Fibroblast of lung (primary cell): ENCODE data around the gene ATRIP. TPM values are rescaled to one million over a fixed set of nuclear protein-coding genes. Genes with fewer than 3 reads are reported as not detected.

Source experiments
- DNase-seq, 2 donors: peaks; one replicate each; pipeline versions ENCODE4 v3.0.0 to v3.0.0-alpha.2; 2010; ENCODE audit warnings: low read depth in 2 of 2
- H2AFZ ChIP-seq: 2 replicates; pipeline ENCODE4 v1.5.1; 2012; ENCODE audit warnings: low read length, control low read depth, inconsistent platforms
- H3K27ac ChIP-seq: 2 replicates; pipeline ENCODE4 v1.5.1; 2011; ENCODE audit warnings: low read length, control low read depth; ENCODE audit not compliant: insufficient read depth
- H3K27me3 ChIP-seq: 2 replicates; pipeline ENCODE4 v1.5.1; 2011; ENCODE audit warnings: mild to moderate bottlenecking, low read length; ENCODE audit not compliant: control insufficient read depth, insufficient read depth
- H3K36me3 ChIP-seq: 2 replicates; pipeline ENCODE4 v1.5.1; 2011; ENCODE audit warnings: low read length; ENCODE audit not compliant: control insufficient read depth, insufficient read depth
- H3K4me1 ChIP-seq: 2 replicates; pipeline ENCODE4 v1.5.1; 2011; ENCODE audit warnings: low read length; ENCODE audit not compliant: control insufficient read depth, insufficient read depth; ENCODE audit errors: extremely low read depth
- H3K4me2 ChIP-seq: 2 replicates; pipeline ENCODE4 v1.5.1; 2011; ENCODE audit warnings: low read length, control low read depth; ENCODE audit not compliant: insufficient read depth; ENCODE audit errors: extremely low read depth
- H3K4me3 ChIP-seq, 4 experiments: fragments of 200-600 bp in 1 of 4; sonication (generic) in 1 of 4; replicated peaks in 1 of 4; 2 replicates each; pipeline ENCODE4 v1.5.1; 2011 to 2016; ENCODE audit warnings: low read length in 4 of 4, low read depth in 3 of 4, mild to moderate bottlenecking in 3 of 4, control low read depth in 2 of 4, inconsistent platforms in 1 of 4, mixed read lengths in 1 of 4; ENCODE audit not compliant: insufficient read depth in 1 of 4; ENCODE audit errors: control extremely low read depth in 1 of 4
- H3K79me2 ChIP-seq: 2 replicates; pipeline ENCODE4 v1.5.1; 2012; ENCODE audit warnings: mild to moderate bottlenecking, low read length, inconsistent platforms; ENCODE audit not compliant: control insufficient read depth, insufficient read depth
- H3K9ac ChIP-seq: 2 replicates; pipeline ENCODE4 v1.5.1; 2011; ENCODE audit warnings: mild to moderate bottlenecking, low read length, control low read depth; ENCODE audit not compliant: insufficient read depth
- H3K9me3 ChIP-seq: 2 replicates; pipeline ENCODE4 v1.5.1; 2012; ENCODE audit warnings: low read depth, low read length; ENCODE audit not compliant: control insufficient read depth, insufficient read depth
- H4K20me1 ChIP-seq: 2 replicates; pipeline ENCODE4 v1.5.1; 2011; ENCODE audit warnings: low read length; ENCODE audit not compliant: control insufficient read depth, insufficient read depth; ENCODE audit errors: extremely low read depth
- EZH2 ChIP-seq: IDR thresholded peaks from 2 replicates; pipeline ENCODE4 v1.5.1; 2012; ENCODE audit warnings: low read length, control low read depth, mild to moderate bottlenecking; ENCODE audit errors: missing control alignments
- polyA plus RNA-seq, 2 donors: library from polyadenylated mRNA; depleted of rRNA in 1 of 2; stranded (reverse) in 1 of 2; unstranded in 1 of 2; fragments of >200 nt; gene quantifications; 2 replicates each; pipeline ENCODE4 v1.2.1, GENCODE V29; 2011 to 2012; ENCODE audit warnings: missing spikeins in 1 of 2
- total RNA-seq: library from RNA; depleted of rRNA; stranded (reverse); fragments of >200 nt; gene quantifications from 2 replicates; pipeline ENCODE4 v1.2.1, GENCODE V29; 2014
- TF ChIP-seq, protein P1 (sequence below), 2 donors: IDR thresholded peaks in 1 of 2; conservative IDR thresholded peaks in 1 of 2; 1 replicate in 1 of 2; 2 replicates in 1 of 2; pipeline ENCODE4 v1.5.1; 2011 to 2012; ENCODE audit warnings: low read length in 2 of 2, control low read depth in 1 of 2, inconsistent platforms in 1 of 2, low read depth in 1 of 2, mild to moderate bottlenecking in 1 of 2

ATRIP gene
- total and polyA plus RNA-seq, 2 donors (not counting 1 experiment from before 2014, with no cell fraction given): 3.0 to 5.0 TPM

DNA sequence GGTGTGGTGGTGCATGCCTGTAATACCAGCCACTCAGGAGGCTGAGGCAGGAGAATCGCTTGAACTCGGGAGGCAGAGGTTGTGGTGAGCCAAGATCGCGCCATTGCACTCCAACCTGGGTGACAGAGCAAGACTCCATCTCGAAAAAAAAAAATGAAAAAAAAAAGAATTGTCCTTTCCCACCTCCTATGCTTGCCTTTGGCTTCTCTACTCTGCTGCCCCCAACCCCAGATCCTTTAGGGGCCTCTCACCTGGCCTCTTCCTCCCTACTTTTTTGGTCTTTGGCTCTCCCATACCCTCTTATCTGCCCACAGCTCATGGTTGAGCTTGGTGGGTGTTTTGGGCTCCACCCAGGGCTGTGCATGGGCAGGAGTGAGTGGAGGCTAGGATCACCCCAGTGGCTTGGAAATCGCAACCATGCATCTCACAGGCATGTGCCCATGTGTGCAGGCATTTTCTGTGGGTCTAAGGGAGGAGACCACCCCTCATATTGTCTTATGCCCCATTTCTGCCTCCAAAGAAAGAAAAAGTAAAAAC, 59.5 kb downstream of the ATRIP start:
- H3K4me2 ChIP-seq: no peak overlapping the region
- DNase-seq: no peak
- no peaks in the 10 kb centered on the region for H3K9me3 ChIP-seq
- H4K20me1 ChIP-seq: no peaks in the 10 kb centered on the region
- no peak overlapping the region for H3K9ac ChIP-seq
- peaks cover 12% of the 10 kb centered on the region for H3K4me1 ChIP-seq
- TF ChIP-seq, protein P1, sequence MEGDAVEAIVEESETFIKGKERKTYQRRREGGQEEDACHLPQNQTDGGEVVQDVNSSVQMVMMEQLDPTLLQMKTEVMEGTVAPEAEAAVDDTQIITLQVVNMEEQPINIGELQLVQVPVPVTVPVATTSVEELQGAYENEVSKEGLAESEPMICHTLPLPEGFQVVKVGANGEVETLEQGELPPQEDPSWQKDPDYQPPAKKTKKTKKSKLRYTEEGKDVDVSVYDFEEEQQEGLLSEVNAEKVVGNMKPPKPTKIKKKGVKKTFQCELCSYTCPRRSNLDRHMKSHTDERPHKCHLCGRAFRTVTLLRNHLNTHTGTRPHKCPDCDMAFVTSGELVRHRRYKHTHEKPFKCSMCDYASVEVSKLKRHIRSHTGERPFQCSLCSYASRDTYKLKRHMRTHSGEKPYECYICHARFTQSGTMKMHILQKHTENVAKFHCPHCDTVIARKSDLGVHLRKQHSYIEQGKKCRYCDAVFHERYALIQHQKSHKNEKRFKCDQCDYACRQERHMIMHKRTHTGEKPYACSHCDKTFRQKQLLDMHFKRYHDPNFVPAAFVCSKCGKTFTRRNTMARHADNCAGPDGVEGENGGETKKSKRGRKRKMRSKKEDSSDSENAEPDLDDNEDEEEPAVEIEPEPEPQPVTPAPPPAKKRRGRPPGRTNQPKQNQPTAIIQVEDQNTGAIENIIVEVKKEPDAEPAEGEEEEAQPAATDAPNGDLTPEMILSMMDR (conservative IDR thresholded peaks at IDR 0.05 in 1 of 2, IDR thresholded peaks at IDR 0.05 in 1 of 2; ENCODE audit: low read depth in 1 of 2, low read length in 2 of 2): no peak
- no peak for TF ChIP-seq EZH2
- no peaks in the 10 kb centered on the region for H3K27me3 ChIP-seq
- H3K36me3 ChIP-seq: no peaks in the 10 kb centered on the region
- no peak overlapping the region for H3K4me3 ChIP-seq
- H2AFZ ChIP-seq: no peak overlapping the region
- no peak overlapping the region for H3K27ac ChIP-seq
- no peaks in the 10 kb centered on the region for H3K79me2 ChIP-seq

DNA sequence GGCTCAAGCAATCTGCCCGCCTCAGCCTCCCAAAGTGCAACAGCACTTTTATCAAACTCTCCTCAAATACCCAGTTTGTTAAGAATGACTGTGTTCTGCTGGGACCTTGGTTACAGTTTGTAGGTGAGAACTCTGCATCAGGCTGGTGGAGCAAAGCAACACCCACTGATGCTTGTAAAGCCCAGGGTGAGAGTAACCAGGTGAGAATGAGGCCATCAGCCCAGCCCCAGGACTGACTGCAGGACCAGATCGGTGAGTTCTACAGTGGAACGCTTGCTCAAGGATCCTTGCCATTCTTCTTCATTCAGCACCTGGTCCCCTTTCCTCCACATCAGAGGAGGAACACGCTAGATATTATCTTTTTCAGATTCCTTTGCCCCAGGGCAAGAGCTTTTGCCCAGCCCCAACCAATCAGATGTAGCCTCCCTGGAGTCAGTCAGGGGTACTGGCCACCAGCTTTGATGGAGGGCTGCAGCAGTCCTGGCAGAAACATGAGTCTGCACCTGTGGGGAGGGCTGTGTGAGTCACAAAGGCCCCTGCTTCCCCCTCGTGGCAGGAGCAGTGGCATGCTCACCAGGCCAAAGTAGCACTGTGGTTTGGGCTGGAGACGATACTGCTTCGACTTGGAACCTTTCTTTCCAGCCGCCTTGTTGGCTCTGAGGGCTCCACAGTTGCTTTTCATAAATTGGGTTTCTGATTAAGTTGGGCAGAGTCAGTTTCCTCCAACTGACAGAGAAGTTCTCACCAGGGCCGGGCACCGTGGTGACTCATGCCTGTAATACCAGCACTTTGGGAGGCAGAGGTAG, 60.9 kb downstream of the ATRIP start:
- DNase-seq: peak; percentile 51 to 83
- Histone ChIP-seq H3K4me2 (no peak overlapping the region), H3K27ac (no peak overlapping the region), H3K4me1 (peaks cover 12% of the 10 kb centered on the region), H3K27me3 (no peaks in the 10 kb centered on the region), H3K79me2 (no peaks in the 10 kb centered on the region), H3K36me3 (no peaks in the 10 kb centered on the region), H2AFZ (no peak overlapping the region), H3K9me3 (no peaks in the 10 kb centered on the region), H3K4me3 (no peak overlapping the region), H4K20me1 (no peaks in the 10 kb centered on the region), H3K9ac (no peak overlapping the region)
- no peak for TF ChIP-seq EZH2
- TF ChIP-seq, protein P1 (conservative IDR thresholded peaks at IDR 0.05 in 1 of 2, IDR thresholded peaks at IDR 0.05 in 1 of 2; ENCODE audit: low read depth in 1 of 2, low read length in 2 of 2): peak in 1 of 2 donors; percentile 49

DNA sequence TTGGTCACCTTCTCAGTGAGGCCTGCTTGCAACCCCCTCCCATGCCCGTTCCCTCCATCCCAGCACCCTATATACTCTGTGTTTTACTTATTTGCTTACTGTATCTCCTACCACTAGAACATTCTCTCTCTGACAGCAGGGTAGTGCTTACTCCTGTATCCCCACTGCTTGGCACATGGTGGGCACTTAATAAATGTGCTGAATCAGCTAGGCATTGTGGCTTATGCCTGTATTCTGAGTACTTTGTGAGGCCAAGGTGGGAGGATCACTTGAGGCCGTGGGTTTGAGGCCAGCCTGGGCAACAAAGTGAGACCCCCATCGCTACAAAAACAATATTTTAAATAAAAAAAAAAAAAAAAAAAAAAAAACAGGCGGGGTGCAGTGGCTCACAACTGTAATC, 65.0 kb downstream of the ATRIP start:
- H3K4me2 ChIP-seq: no peak overlapping the region
- no peaks in the 10 kb centered on the region for H4K20me1 ChIP-seq

More for the DNA sequence above, 65.0 kb downstream of the ATRIP start:
- H3K4me1 ChIP-seq: peaks cover 3% of the 10 kb centered on the region
- H3K79me2 ChIP-seq: no peaks in the 10 kb centered on the region
- DNase-seq: no peak
- no peak overlapping the region for H3K27ac ChIP-seq
- no peaks in the 10 kb centered on the region for H3K36me3 ChIP-seq
- H2AFZ ChIP-seq: no peak overlapping the region
- no peaks in the 10 kb centered on the region for H3K27me3 ChIP-seq
- H3K9ac ChIP-seq: no peak overlapping the region
- no peaks in the 10 kb centered on the region for H3K9me3 ChIP-seq
- TF ChIP-seq EZH2: no peak
- TF ChIP-seq, protein P1 (conservative IDR thresholded peaks at IDR 0.05 in 1 of 2, IDR thresholded peaks at IDR 0.05 in 1 of 2; ENCODE audit: low read depth in 1 of 2, low read length in 2 of 2): no peak
- H3K4me3 ChIP-seq: no peak overlapping the region
